ENCODE data around the gene STN1. TPM values are rescaled to one million over a fixed set of nuclear protein-coding genes. Genes with fewer than 3 reads are reported as not detected.
A peak's percentile ranks its signal among the peaks of the same experiment; 100 is the strongest.

The STN1 gene
- total and polyA plus RNA-seq, 2 of the 8 experiments (the other 6 are each of a cell fraction or from before 2014, with no cell fraction given) = 10.1 to 12.4 TPM

DNA sequence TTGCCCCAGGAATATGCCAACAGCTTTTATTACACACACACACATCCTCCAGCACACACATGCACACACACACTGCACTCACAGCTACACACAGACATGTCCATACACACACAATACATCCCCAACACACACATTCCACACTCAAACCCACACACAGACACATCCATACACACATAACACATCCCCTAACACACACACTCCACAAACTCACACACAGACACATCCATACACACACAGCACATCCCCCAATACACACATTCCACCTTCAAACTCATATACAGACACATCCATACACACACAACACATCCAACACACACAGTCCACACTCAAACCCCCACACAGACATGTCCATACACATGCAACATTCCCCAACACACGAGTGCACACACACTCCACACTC lies 81.7 kb downstream of the STN1 start:
- peak overlapping the region; percentile 24 for H3K14ac ChIP-seq (ENCODE audit: insufficient read length)
- peak overlapping the region; percentile 62; the same call in 1 of the 2 replicates for H3K18ac ChIP-seq (ENCODE audit: extremely low read depth, low read length)
- no peak overlapping the region for H3K56ac ChIP-seq (replicated peaks; ENCODE audit: insufficient read length, low read depth, low read length)
- H3K4me3 ChIP-seq (ENCODE audit: extremely low read depth in 1 of 4, insufficient read depth in 2 of 4, low read depth in 3 of 4, low read length in 4 of 4) = no peak overlapping the region
- FAIRE-seq (no peak), DNase-seq (ENCODE audit: low read depth in 1 of 2, low spot score in 2 of 2) (no peak)
- no peak overlapping the region for H4K5ac ChIP-seq (ENCODE audit: insufficient read length, low read depth, low read length)
- H3K23me2 ChIP-seq (ENCODE audit: low read depth, low read length) = peaks cover 5% of the 10 kb centered on the region; the same call in 1 of the 2 replicates
- peak overlapping the region; percentile 34 for H3K4ac ChIP-seq (replicated peaks; ENCODE audit: insufficient read length, low read depth, low read length)
- H4K20me1 ChIP-seq (replicated peaks in 1 of 2; ENCODE audit: control insufficient read depth in 1 of 2, insufficient read depth in 2 of 2, low read length in 2 of 2) = no peaks in the 10 kb centered on the region
- no peak overlapping the region for H2BK120ac ChIP-seq (replicated peaks; ENCODE audit: low read depth, low read length)
- H2AK5ac ChIP-seq (ENCODE audit: low read depth, low read length) = peak overlapping the region; percentile 85
- no peak overlapping the region for H3K23ac ChIP-seq (ENCODE audit: insufficient read length)
- no peaks in the 10 kb centered on the region for H3K79me1 ChIP-seq (ENCODE audit: low read depth, low read length)
- H2BK20ac ChIP-seq (ENCODE audit: low read length) = peak overlapping the region; percentile 0; the same call in 1 of the 2 replicates
- POLR2A ChIA-PET (ENCODE audit: partially characterized antibody) = no interaction called here
- peak overlapping the region; percentile 55; the same call in 1 of the 2 replicates for H2BK5ac ChIP-seq (ENCODE audit: low read depth, low read length)
- peaks cover 21 to 37% (median 32%) of the 10 kb centered on the region in 4 experiments for H3K4me1 ChIP-seq (replicated peaks in 1 of 4; ENCODE audit: control insufficient read depth in 3 of 4, insufficient read depth in 4 of 4, low read length in 3 of 4)
- H3K36me3 ChIP-seq (ENCODE audit: control insufficient read depth in 2 of 4, insufficient read depth in 4 of 4, low read length in 3 of 4) = no peaks in the 10 kb centered on the region
- H4K8ac ChIP-seq (ENCODE audit: extremely low read depth, insufficient read depth, low read length) = no peak overlapping the region
- no peak overlapping the region for H3K4me2 ChIP-seq (ENCODE audit: insufficient read depth in 1 of 2, low read depth in 2 of 2, low read length in 2 of 2)
- H3K9ac ChIP-seq (replicated peaks in 1 of 4; ENCODE audit: extremely low read depth in 1 of 4, low read depth in 3 of 4, low read length in 3 of 4) = no peak overlapping the region
- H4K91ac ChIP-seq (replicated peaks; ENCODE audit: insufficient read length, low read length) = peak overlapping the region; percentile 77
- CTCF ChIA-PET (ENCODE audit: partially characterized antibody) = interaction anchor here (0.8 to 2.8 kb wide), 6 partner anchors 12 to 58 kb away, joined by 3 to 18 read pairs (median 6); partner anchors contain the start of gene SH3PXD2A
- 0 out of 4 replicates have a peak, but pooled peaks cover 0 to 5% of the 10 kb centered on the region in 2 experiments for H3K9me3 ChIP-seq (ENCODE audit: insufficient read depth in 2 of 2, low read depth in 1 of 2, low read length in 1 of 2)
- peak overlapping the region; percentile 36 for H2BK15ac ChIP-seq (ENCODE audit: low read length)
- no peaks in the 10 kb centered on the region for H3K79me2 ChIP-seq (ENCODE audit: control insufficient read depth in 1 of 2, insufficient read depth in 2 of 2, low read length in 2 of 2)
- no peak overlapping the region for H3K27ac ChIP-seq (ENCODE audit: low read depth, low read length)
- no peak for TF ChIP-seq CBX5 (IDR thresholded peaks at IDR 0.05; ENCODE audit: low read depth, low read length)
- TF ChIP-seq SRF (IDR thresholded peaks at IDR 0.05; ENCODE audit: low read depth, low read length) = no peak
- TF ChIP-seq RXRA (IDR thresholded peaks at IDR 0.05; ENCODE audit: insufficient read depth, low read depth, low read length) = no peak
- TF ChIP-seq, protein P1, sequence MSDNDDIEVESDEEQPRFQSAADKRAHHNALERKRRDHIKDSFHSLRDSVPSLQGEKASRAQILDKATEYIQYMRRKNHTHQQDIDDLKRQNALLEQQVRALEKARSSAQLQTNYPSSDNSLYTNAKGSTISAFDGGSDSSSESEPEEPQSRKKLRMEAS (IDR thresholded peaks at IDR 0.05) = no peak
- TF ChIP-seq, protein P2, sequence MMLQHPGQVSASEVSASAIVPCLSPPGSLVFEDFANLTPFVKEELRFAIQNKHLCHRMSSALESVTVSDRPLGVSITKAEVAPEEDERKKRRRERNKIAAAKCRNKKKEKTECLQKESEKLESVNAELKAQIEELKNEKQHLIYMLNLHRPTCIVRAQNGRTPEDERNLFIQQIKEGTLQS (IDR thresholded peaks at IDR 0.05; ENCODE audit: insufficient read depth, low read depth, low read length) = no peak
- no peak for TF ChIP-seq RNF2 (IDR thresholded peaks at IDR 0.05; ENCODE audit: borderline replicate concordance, low read depth, low read length, missing control alignments, poor library complexity, severe bottlenecking)
- no peak for TF ChIP-seq GTF2F1 (IDR thresholded peaks at IDR 0.05; ENCODE audit: borderline replicate concordance, low read depth, low read length)
- no peak for TF ChIP-seq TBP (IDR thresholded peaks at IDR 0.05; ENCODE audit: low read depth, low read length)
- no peak overlapping the region for H2AFZ ChIP-seq (ENCODE audit: low read length)
- H3K27me3 ChIP-seq (replicated peaks in 1 of 4; ENCODE audit: control insufficient read depth in 3 of 4, extremely low read depth in 1 of 4, insufficient read depth in 3 of 4, low read length in 3 of 4) = no peaks in the 10 kb centered on the region
- peak overlapping the region; percentile 97 for H2BK12ac ChIP-seq (ENCODE audit: low read depth, low read length)
- 76% methylated on average over 1 of the region's 1 CpG; no CpG with 5 or more reads in 1 of the 2 experiments for WGBS, 2 experiments (ENCODE audit: extremely low coverage in 1 of 2, insufficient coverage in 1 of 2, insufficient read length in 1 of 2, insufficient replicate concordance in 2 of 2, low coverage in 1 of 2, low lambda C conversion rate in 2 of 2, missing lambda C conversion rate in 1 of 2)

Measured in H1 (cell line).